ENCODE data around the gene ZFR. TPM values are rescaled to one million over a fixed set of nuclear protein-coding genes. Genes with fewer than 3 reads are reported as not detected.
A peak's percentile ranks its signal among the peaks of the same experiment; 100 is the strongest.

The ZFR gene
- total RNA-seq: 10 to 100 TPM; 59.1 to 67.9 TPM
- 93.1 TPM for polyA plus RNA-seq (2013, experiment 1 of 2)
- polyA plus RNA-seq (2013, experiment 2 of 2): 81.1 TPM
- long read RNA-seq, experiment 1, partial matches to known transcripts: 7 of 33 reads
- long read RNA-seq, experiment 1, other reads (novel, unspliced or antisense): 25 of 33 reads
- long read RNA-seq, experiment 2, full-length matches to known transcripts: 124 of 162 reads
- long read RNA-seq, experiment 2, partial matches to known transcripts: 16 of 162 reads
- long read RNA-seq, experiment 2, other reads (novel, unspliced or antisense): 22 of 162 reads
- long read RNA-seq, experiment 3, full-length matches to known transcripts: 89 of 157 reads
- long read RNA-seq, experiment 3, partial matches to known transcripts: 55 of 157 reads
- long read RNA-seq, experiment 3, other reads (novel, unspliced or antisense): 13 of 157 reads
- long read RNA-seq, experiment 4, partial matches to known transcripts: 5 of 9 reads
- long read RNA-seq, experiment 4, other reads (novel, unspliced or antisense): 2 of 9 reads

- Histone ChIP-seq H3K36me3 (ENCODE audit: control insufficient read depth, insufficient read depth, low read length) (peaks cover 13% of the 10 kb centered on the region), H3K27me3 (ENCODE audit: control insufficient read depth, insufficient read depth, low read length, poor library complexity, severe bottlenecking) (peaks cover 6% of the 10 kb centered on the region), H3K4me3 (ENCODE audit: low read length) (peak within 1 kb of the TSS; percentile 96), H3K4me1 (ENCODE audit: control insufficient read depth, insufficient read depth, low read length) (no peaks in the 10 kb centered on the region), H3K9me3 (ENCODE audit: control insufficient read depth, low read length) (peaks cover 4% of the 10 kb centered on the region), H3K27ac (ENCODE audit: low read depth, low read length) (peak within 1 kb of the TSS; percentile 78), H3K9ac (ENCODE audit: extremely low read depth, low read length, poor library complexity, severe bottlenecking) (peak within 1 kb of the TSS; percentile 75)
- H3K36me3 Mint-ChIP-seq (ENCODE audit: low read depth): peaks cover 20% of the 10 kb centered on the region
- no peaks in the 10 kb centered on the region for H3K9me3 Mint-ChIP-seq
- TF ChIP-seq, protein P1, sequence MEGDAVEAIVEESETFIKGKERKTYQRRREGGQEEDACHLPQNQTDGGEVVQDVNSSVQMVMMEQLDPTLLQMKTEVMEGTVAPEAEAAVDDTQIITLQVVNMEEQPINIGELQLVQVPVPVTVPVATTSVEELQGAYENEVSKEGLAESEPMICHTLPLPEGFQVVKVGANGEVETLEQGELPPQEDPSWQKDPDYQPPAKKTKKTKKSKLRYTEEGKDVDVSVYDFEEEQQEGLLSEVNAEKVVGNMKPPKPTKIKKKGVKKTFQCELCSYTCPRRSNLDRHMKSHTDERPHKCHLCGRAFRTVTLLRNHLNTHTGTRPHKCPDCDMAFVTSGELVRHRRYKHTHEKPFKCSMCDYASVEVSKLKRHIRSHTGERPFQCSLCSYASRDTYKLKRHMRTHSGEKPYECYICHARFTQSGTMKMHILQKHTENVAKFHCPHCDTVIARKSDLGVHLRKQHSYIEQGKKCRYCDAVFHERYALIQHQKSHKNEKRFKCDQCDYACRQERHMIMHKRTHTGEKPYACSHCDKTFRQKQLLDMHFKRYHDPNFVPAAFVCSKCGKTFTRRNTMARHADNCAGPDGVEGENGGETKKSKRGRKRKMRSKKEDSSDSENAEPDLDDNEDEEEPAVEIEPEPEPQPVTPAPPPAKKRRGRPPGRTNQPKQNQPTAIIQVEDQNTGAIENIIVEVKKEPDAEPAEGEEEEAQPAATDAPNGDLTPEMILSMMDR (conservative IDR thresholded peaks at IDR 0.05): no peak
- H3K27me3 Mint-ChIP-seq (ENCODE audit: insufficient read depth): peaks cover 32% of the 10 kb centered on the region
- WGBS, 2 experiments (ENCODE audit: insufficient coverage in 1 of 2, insufficient read length in 1 of 2): 0% methylated on average over 24 to 68 of the region's 70 CpGs
- H3K4me1 Mint-ChIP-seq: peaks cover 23% of the 10 kb centered on the region
- H3K4me3 Mint-ChIP-seq: peak within 1 kb of the TSS; percentile 86
- DNase-seq: peak; percentile 97
- H3K27ac Mint-ChIP-seq: peak within 1 kb of the TSS; percentile 92
Observed at GRCh38 chr5:32444431-32445286, at the start of gene ZFR. ZFR (minus strand) TSS chr5:32444740; CDS start chr5:32444658, 82 bp downstream.

DNA sequence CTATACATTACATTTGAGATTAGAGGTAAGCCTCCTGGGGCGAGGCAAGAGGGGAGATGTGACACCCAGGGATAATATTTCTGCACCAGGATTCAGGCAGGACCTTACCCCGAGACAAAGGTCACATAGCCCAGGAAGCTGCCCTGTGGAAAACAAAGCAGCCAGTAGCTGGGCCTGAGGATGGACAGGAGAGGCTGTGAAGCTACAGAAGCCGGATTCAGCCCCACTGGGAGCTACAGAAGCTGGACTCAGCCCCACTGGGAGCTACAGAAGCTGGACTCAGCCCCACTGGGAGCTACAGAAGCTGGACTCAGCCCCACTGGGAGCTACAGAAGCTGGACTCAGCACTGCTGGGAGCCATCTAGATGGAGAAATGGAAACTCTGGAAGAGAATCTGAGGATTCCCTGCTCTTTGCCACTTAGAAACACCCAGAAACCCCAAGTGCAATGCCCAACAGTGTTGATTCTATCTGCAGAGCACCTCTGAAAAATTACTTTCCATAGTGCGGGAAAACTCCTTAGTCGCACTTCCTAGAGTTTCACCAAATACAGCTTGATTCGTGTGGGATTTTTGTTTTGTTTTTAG lies 46.5 kb upstream of the ZFR start:
- TF ChIP-seq, protein P1 (conservative IDR thresholded peaks at IDR 0.05): no peak
- Mint-ChIP-seq H3K36me3 (ENCODE audit: low read depth) (no peaks in the 10 kb centered on the region), H3K4me1 (no peaks in the 10 kb centered on the region), H3K27me3 (ENCODE audit: insufficient read depth) (peaks cover 43% of the 10 kb centered on the region), H3K4me3 (no peak overlapping the region), H3K27ac (no peak overlapping the region), H3K9me3 (no peaks in the 10 kb centered on the region)
- Histone ChIP-seq H3K27ac (ENCODE audit: low read depth, low read length) (no peak overlapping the region), H3K4me3 (ENCODE audit: low read length) (no peak overlapping the region), H3K36me3 (ENCODE audit: control insufficient read depth, insufficient read depth, low read length) (no peaks in the 10 kb centered on the region), H3K27me3 (ENCODE audit: control insufficient read depth, insufficient read depth, low read length, poor library complexity, severe bottlenecking) (peaks cover 49% of the 10 kb centered on the region), H3K9ac (ENCODE audit: extremely low read depth, low read length, poor library complexity, severe bottlenecking) (no peak overlapping the region), H3K9me3 (ENCODE audit: control insufficient read depth, low read length) (no peaks in the 10 kb centered on the region), H3K4me1 (ENCODE audit: control insufficient read depth, insufficient read depth, low read length) (no peaks in the 10 kb centered on the region)
- 91 to 93% methylated on average over 3 to 6 of the region's 6 CpGs for WGBS, 2 experiments (ENCODE audit: insufficient coverage in 1 of 2, insufficient read length in 1 of 2)
- DNase-seq: no peak

Data from endodermal cell (in vitro differentiated cells).